Stimulated activated CD8-positive, alpha-beta memory T cell treated with anti-CD3 and anti-CD28 coated beads, Interleukin-4, amount 100 ng/mL, for 48 hours (primary cell): ENCODE results near the gene CLIP3.

Source experiments
- DNase-seq: peaks from one replicate; pipeline ENCODE4 v3.0.0-alpha.2; 2020

CLIP3 gene

DNA sequence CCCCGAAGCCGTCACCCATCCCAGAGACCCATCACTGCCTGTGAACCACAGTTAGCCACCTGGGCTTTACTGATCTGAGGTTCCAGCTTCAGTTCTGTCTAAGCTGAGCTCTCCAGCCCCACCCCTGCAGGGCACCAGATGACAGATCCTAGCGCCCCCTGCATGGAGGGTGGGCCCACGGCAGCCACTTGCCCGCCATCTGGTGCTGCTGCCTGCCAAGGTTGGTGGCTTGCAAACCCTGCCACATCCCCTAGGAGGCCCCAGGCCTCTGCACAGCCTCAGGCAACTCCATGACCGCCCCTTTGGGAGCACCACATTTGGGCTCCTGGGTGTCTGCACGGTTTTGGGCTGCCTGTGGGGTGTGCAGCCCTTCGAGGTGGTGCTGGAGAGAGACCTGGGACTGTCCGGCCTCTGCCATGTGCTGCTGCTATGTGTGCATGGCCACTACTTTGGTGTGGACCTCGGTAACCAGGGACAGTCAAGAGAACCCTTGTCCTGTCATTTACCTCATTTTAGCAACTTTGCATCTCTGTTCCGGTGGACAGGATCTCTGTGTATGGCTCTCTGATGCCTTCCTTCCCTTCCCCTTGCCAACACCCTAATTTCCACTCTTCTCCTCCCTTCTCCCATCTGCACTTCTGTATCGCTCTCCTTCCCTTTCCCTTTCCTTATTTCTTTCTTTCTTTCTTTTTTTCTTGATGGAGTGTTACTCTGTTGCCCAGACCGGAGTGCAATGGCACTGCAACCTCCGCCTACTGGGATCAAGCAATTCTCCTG is 55.0 kb downstream of the CLIP3 start:
- DNase-seq: peak; percentile 58

DNA sequence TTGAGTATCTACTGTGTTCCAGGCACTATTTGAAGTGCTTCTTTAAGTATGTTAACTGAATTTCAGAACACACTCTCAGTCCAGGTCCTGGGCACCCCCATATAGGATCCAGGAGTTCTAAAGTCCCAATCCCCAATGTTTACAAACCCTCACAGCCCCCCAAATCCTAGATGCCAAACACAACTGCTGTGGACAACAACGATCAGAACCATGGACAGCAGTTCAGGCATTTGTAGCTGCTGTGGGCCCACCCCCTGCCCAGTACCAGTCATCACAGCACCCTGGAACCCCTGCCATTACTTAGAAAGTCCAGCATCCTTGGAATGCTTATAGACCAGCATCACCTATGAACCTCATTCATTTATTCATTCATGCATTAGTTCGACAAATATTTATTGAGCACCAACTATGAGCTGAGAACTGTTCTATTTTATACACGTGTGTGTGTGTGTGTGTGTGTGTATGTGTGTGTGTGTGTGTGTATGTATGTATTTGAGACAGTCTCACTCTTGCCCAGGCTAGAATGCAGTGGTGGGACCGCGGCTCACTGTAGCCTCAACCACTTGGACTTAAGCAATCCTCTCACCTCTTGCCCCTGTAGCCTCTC is 57.0 kb downstream of the CLIP3 start:
- no peak for DNase-seq

DNA sequence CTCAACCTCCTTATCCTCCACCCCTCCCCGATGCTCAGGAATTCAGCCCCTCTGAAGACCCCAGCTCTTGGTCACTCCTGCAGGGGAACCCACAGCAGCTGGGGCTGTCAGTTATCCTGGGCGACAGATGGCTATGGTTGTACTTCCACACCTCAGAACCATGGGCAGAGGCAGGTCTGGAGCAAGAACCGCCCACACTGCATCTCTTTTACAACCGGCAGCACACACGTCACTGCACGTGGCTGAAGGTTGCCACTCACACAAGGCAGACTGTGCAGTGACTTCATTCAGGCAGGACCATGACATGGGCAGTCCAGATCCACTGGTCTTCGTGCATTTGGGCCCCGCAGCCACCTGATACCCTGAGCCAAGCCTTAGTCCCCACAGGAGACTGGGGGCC is 59.2 kb downstream of the CLIP3 start:
- DNase-seq: no peak

DNA sequence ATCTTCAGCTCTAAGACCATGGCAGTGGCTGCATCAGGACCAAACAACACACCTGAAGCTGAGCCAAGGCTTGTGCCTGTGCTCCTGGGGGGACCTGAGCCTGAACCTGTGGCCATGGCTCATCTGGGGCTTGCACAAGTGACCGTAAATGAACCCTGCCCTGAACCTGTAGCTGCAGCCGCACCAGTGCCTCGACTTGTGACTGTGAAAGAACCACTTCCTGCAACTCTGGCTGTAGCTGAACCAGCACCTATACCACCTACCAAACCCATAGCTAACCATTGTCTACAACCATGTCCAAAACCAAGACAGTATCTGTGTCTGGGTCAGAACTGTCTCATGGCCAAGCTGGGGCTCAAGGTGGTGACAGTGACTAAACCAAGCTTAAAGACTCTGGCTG is 65.9 kb downstream of the CLIP3 start:
- no peak for DNase-seq
